Measurements from ENCODE around the gene CFAP210.

The CFAP210 gene

GRCh38 chr2:169718930-169719504 lies 24.8 kb upstream of the CFAP210 start:
- no peak for TF ChIP-seq CTCF (IDR thresholded peaks at IDR 0.05; ENCODE audit: control extremely low read depth, extremely low read depth, low read depth, missing control alignments)
- ChIA-PET POLR2A (no interaction called here), CTCF (interaction anchor here (0.6 to 1.8 kb wide), 3 partner anchors 14 to 86 kb away, joined by 3 to 5 read pairs (median 4); no protein-coding TSS in a partner anchor)

GRCh38 chr2:169717691-169718063 lies 23.5 kb upstream of the CFAP210 start:
- no peak for DNase-seq (ENCODE audit: extremely low spot score)
- POLR2A ChIA-PET: no interaction called here
- CTCF ChIA-PET: no interaction called here
- TF ChIP-seq CTCF (IDR thresholded peaks at IDR 0.05; ENCODE audit: control extremely low read depth, extremely low read depth, low read depth, missing control alignments): no peak

More at GRCh38 chr2:169718930-169719504, 24.8 kb upstream of the CFAP210 start:
- DNase-seq (ENCODE audit: extremely low spot score): no peak

- no peak for TF ChIP-seq CTCF (IDR thresholded peaks at IDR 0.05; ENCODE audit: control extremely low read depth, extremely low read depth, low read depth, missing control alignments)
- CTCF ChIA-PET: no interaction called here
- no peak for DNase-seq (ENCODE audit: extremely low spot score)
- POLR2A ChIA-PET: no interaction called here
Measured at GRCh38 chr2:169716938-169717690, 22.9 kb upstream of the CFAP210 start.

- CTCF ChIA-PET: interaction anchor here (1.5 kb wide), 1 partner anchor 9 kb away, joined by 5 read pairs; no protein-coding TSS in a partner anchor
- TF ChIP-seq CTCF (IDR thresholded peaks at IDR 0.05; ENCODE audit: control extremely low read depth, extremely low read depth, low read depth, missing control alignments): no peak
- POLR2A ChIA-PET: no interaction called here
- DNase-seq (ENCODE audit: extremely low spot score): no peak
Measured at GRCh38 chr2:169716238-169716886, 22.2 kb upstream of the CFAP210 start.

DNA sequence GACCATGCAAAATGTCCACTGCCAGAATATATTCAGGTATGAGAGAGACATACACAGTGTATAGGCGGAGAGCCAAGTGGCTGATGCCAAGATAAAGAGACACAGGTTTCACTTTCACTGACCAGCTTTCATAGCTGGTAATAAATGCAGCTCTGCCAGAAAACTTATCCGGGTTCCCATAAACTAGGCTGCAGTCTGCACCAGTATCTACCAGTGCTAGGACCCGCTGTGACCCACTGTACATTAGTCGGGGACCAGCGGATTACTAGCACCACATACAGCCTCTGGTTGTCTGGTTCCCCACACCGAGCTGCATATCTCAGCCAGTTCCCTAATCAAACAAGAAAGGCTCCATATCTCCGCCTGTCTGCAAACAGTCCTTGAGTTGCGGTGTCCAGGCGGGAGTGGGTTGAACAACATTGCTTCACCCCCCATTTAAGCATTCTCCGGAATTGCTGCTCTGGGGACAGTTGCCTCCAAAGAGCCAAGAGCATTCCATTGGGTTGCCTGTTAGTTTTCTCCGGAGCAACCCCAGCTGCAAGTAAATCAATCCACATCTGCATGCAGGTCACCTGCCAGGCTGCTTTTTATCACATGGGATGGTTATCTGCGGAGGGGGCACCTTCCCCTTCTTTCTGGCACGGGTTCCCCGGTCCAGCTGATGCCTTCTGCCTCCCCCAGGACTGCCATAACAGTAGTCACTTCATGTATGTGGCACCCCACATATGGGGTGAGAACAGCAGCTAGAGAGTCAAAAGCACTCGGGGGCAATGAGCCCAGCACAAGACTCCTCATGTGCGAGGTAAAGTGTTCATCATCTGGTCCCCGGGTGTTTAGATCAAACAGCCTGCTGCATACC lies 21.4 kb upstream of the CFAP210 start:
- TF ChIP-seq CTCF (IDR thresholded peaks at IDR 0.05; ENCODE audit: control extremely low read depth, extremely low read depth, low read depth, missing control alignments): no peak
- ChIA-PET CTCF (interaction anchor here (1.5 kb wide), 1 partner anchor 10 kb away, joined by 5 read pairs; no protein-coding TSS in a partner anchor), POLR2A (interaction anchor here (0.6 kb wide), 1 partner anchor 100 kb away, joined by 3 read pairs; no protein-coding TSS in a partner anchor)
- no peak for DNase-seq (ENCODE audit: extremely low spot score)

DNA sequence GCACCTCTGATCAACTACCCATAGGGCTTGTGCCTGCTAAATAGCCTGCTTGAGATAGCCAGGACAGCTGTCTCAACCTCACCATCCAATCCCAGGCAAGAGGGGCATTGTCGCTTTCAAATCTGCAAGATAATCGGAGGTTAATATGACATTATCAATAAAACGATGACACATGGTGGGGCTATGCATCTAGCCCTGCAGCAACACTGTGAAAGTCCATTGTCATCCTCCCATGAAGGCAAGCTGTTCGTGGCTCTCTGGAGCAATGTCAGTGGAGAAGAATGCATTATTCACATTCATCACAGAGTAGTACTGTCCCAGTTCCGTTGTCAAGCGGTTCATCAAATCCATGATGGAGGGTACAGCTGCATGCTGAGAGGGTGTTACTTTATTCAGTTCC lies 20.5 kb upstream of the CFAP210 start:
- POLR2A ChIA-PET: no interaction called here
- DNase-seq (ENCODE audit: extremely low spot score): no peak
- CTCF ChIA-PET: interaction anchor here (0.6 to 1.5 kb wide), 3 partner anchors 11 to 28 kb away, joined by 3 to 5 read pairs (median 4); no protein-coding TSS in a partner anchor

More for the DNA sequence above, 20.5 kb upstream of the CFAP210 start:
- TF ChIP-seq CTCF (IDR thresholded peaks at IDR 0.05; ENCODE audit: control extremely low read depth, extremely low read depth, low read depth, missing control alignments): no peak

All from GM10248 (cell line).